ENCODE measurements around the gene TWIST2. TPM values are rescaled to one million over a fixed set of nuclear protein-coding genes. Genes with fewer than 3 reads are reported as not detected.
A peak's percentile ranks its signal among the peaks of the same experiment; 100 is the strongest.

The TWIST2 gene
- total RNA-seq (2014; rRNA removed; shearing (Covaris generic)): 7.1 and 8.1 TPM in 2 replicates

DNA sequence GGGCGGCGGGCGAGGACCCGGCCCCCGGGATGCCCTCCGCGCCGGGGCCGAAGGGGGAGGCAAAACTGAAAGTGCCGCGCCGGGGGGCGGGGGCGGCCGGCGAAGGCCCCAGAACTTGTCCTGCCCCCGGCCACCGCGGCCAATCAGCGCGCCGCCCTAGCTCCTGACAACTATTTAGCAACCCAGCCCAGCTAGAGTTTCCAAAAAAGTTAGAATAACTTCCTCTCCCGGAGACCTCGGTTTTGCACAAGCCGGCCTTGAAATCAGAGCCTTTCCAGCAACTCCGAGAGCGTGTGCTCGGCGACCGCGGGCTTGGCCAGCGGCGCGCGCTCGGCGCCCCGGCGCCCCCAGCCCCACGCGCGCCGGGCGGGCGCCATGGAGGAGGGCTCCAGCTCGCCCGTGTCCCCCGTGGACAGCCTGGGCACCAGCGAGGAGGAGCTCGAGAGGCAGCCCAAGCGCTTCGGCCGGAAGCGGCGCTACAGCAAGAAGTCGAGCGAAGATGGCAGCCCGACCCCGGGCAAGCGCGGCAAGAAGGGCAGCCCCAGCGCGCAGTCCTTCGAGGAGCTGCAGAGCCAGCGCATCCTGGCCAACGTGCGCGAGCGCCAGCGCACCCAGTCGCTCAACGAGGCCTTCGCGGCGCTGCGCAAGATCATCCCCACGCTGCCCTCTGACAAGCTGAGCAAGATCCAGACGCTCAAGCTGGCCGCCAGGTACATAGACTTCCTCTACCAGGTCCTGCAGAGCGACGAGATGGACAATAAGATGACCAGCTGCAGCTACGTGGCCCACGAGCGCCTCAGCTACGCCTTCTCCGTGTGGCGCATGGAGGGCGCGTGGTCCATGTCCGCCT lies at the start of gene TWIST2:
Gene TWIST2, plus strand, starts transcription at position 245 of the 850 bp plus-strand sequence. Its CDS starts 131 bp downstream, at position 376.
- Histone ChIP-seq H3K4me3 (ENCODE audit: insufficient read depth, low read depth, low read length) (peak within 1 kb of the TSS; percentile 67), H3K27me3 (ENCODE audit: control insufficient read depth, insufficient read depth, low read length) (peaks cover 61% of the 10 kb centered on the region), H3K36me3 (replicated peaks; ENCODE audit: control insufficient read depth, insufficient read depth, low read length) (no peaks in the 10 kb centered on the region)
- DNase-seq: peak; percentile 92

DNA sequence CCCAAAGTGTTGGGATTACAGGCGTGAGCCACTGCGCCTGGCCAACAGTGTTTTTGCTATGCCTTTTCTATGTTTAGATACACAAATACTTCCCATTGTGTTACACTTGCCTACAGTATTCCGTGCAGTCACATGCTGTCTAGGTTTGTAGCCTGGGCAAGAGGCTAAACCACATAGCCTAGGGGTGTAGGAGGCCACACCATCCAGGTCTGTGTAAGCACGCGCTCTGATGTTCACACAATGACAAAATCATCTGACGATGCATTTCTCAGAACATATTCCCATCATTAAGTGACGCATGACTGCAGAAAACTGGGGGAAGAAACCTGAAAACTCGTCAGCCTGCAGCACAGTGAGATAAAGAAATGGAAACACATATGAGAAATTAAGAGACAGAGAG lies 46.1 kb upstream of the TWIST2 start:
- DNase-seq: no peak
- Histone ChIP-seq H3K27me3 (ENCODE audit: control insufficient read depth, insufficient read depth, low read length) (no peaks in the 10 kb centered on the region), H3K4me3 (ENCODE audit: insufficient read depth, low read depth, low read length) (no peak overlapping the region), H3K36me3 (replicated peaks; ENCODE audit: control insufficient read depth, insufficient read depth, low read length) (no peaks in the 10 kb centered on the region)

DNA sequence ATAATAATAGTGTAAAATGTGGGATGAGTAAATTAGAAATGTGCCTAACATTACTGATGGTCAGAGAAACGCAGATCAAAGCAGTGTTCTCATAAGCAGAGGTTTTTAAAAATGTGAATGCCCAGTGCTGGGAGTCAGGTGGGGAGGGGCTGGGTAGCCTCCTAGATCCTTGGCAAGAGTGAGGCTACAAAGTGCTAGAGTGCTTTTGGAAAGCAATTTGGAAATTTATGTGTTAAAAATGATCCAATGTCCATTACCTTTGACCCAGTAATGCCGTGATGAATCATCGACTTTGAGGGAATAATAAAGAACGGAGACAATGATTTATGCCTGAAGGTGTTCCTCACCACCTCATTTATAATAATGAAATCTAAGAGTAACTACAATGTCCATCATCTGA lies 44.9 kb upstream of the TWIST2 start:
- H3K36me3 ChIP-seq (replicated peaks; ENCODE audit: control insufficient read depth, insufficient read depth, low read length): no peaks in the 10 kb centered on the region
- no peaks in the 10 kb centered on the region for H3K27me3 ChIP-seq (ENCODE audit: control insufficient read depth, insufficient read depth, low read length)
- no peak overlapping the region for H3K4me3 ChIP-seq (ENCODE audit: insufficient read depth, low read depth, low read length)
- no peak for DNase-seq

- H3K27me3 ChIP-seq (ENCODE audit: control insufficient read depth, insufficient read depth, low read length): no peaks in the 10 kb centered on the region
- DNase-seq: no peak
Measured at GRCh38 chr2:238803996-238804870, 43.7 kb upstream of the TWIST2 start.

GRCh38 chr2:238808761-238809160 lies 39.1 kb upstream of the TWIST2 start:
- no peak overlapping the region for H3K4me3 ChIP-seq (ENCODE audit: insufficient read depth, low read depth, low read length)
- DNase-seq: no peak
- H3K36me3 ChIP-seq (replicated peaks; ENCODE audit: control insufficient read depth, insufficient read depth, low read length): no peaks in the 10 kb centered on the region
- no peaks in the 10 kb centered on the region for H3K27me3 ChIP-seq (ENCODE audit: control insufficient read depth, insufficient read depth, low read length)

More at GRCh38 chr2:238803996-238804870, 43.7 kb upstream of the TWIST2 start:
- Histone ChIP-seq H3K36me3 (replicated peaks; ENCODE audit: control insufficient read depth, insufficient read depth, low read length) (no peaks in the 10 kb centered on the region), H3K4me3 (ENCODE audit: insufficient read depth, low read depth, low read length) (no peak overlapping the region)

DNA sequence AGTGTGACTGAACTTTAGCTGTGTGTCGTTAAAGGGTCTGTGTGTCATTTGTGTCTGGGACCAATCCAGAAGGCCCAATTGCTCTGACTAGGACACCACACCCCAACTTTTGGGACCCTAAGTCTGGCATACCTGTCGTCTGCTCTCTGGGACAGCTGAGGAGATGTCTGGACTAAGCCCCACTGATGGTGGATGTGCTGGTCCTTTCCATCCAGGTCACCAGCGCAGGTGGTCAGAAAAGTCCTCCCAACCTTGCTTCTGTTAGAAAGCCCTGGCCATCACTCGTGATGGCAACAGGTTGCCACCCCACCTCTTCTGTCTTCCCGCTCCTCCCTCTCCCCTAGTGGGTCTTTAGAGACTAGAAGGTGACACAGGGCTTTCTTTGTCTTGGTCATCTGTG lies 37.6 kb upstream of the TWIST2 start:
- Histone ChIP-seq H3K36me3 (replicated peaks; ENCODE audit: control insufficient read depth, insufficient read depth, low read length) (no peaks in the 10 kb centered on the region), H3K4me3 (ENCODE audit: insufficient read depth, low read depth, low read length) (no peak overlapping the region), H3K27me3 (ENCODE audit: control insufficient read depth, insufficient read depth, low read length) (no peaks in the 10 kb centered on the region)
- DNase-seq: no peak

DNA sequence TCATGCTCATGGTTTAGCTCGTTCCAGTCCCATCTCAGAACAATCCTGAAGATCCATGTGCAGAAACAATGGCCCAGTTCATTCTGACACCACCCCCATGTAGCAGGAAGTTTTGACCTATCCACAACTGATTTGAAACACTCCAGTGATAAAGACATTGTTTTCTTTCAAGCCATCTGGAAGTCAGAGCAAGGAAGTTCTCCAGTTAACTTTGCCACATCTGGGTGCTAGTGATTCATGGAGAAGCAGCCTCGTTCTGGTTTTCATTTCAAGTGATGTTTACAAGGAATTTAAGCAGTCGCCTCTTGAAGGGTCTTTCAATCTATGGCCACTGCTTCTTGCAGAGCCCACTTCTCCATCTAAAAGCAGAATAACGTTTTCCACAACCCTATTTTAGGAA lies 36.6 kb upstream of the TWIST2 start:
- no peaks in the 10 kb centered on the region for H3K36me3 ChIP-seq (replicated peaks; ENCODE audit: control insufficient read depth, insufficient read depth, low read length)
- no peak for DNase-seq
- H3K27me3 ChIP-seq (ENCODE audit: control insufficient read depth, insufficient read depth, low read length): no peaks in the 10 kb centered on the region
- no peak overlapping the region for H3K4me3 ChIP-seq (ENCODE audit: insufficient read depth, low read depth, low read length)

DNA sequence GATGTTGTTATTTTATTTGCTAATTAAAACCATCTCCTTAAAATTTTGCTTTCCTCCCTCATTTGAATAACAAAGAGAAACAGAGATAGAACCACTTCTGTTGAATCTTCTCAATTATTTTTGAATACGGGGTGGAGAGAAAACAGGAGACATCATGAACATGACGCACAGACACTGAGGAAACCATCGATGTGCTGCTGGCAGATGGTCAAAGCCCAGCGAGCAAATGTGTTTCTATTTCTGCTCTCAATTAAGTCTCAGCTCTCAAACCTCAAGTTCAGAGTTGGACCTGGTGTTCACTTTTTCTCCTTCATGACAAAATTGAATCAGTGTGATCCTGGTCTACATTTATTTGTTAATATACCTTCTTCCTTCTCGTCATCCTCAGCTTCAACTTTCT lies 36.1 kb upstream of the TWIST2 start:
- no peaks in the 10 kb centered on the region for H3K27me3 ChIP-seq (ENCODE audit: control insufficient read depth, insufficient read depth, low read length)
- H3K36me3 ChIP-seq (replicated peaks; ENCODE audit: control insufficient read depth, insufficient read depth, low read length): no peaks in the 10 kb centered on the region
- H3K4me3 ChIP-seq (ENCODE audit: insufficient read depth, low read depth, low read length): no peak overlapping the region
- DNase-seq: no peak

DNA sequence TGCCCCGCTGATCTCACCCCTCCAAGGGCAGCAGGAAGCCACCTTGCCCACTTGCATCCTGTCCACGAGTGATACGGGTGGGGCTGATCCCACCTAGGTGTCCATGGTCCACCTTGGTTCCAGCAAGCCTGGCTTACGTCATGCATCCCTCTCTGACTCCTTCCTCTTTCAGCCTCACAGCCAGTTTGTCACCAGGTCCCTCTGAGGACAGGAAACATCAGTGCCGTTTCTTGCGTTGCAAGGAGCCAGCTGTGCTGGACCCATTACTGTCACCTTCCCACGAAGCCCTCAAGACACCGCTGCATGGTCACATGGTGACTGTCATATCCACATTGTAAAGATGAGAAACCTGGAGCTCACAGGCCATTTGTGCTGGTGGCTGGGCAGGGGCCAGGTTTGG lies 34.8 kb upstream of the TWIST2 start:
- Histone ChIP-seq H3K36me3 (replicated peaks; ENCODE audit: control insufficient read depth, insufficient read depth, low read length) (no peaks in the 10 kb centered on the region), H3K4me3 (ENCODE audit: insufficient read depth, low read depth, low read length) (no peak overlapping the region), H3K27me3 (ENCODE audit: control insufficient read depth, insufficient read depth, low read length) (no peaks in the 10 kb centered on the region)
- DNase-seq: no peak

DNA sequence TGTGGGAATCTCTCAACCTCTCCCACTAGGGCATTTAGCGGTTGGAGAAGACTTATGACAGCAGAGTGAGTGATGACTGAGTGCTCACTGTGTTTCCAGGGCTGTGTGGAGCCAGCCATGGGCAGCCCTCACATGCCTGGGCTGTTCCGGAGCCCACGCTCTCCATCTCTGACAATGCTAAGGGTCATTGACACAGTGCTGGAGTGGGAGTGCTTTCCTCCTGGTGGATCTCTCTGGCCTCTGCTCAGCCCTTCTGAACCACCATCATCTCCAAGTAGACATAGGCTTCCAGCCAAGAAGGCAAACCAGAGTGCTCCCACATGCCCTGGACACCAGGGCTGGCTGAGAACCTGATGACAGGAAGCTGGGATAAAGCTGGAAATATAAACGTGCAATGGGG lies 33.1 kb upstream of the TWIST2 start:
- Histone ChIP-seq H3K36me3 (replicated peaks; ENCODE audit: control insufficient read depth, insufficient read depth, low read length) (no peaks in the 10 kb centered on the region), H3K27me3 (ENCODE audit: control insufficient read depth, insufficient read depth, low read length) (no peaks in the 10 kb centered on the region), H3K4me3 (ENCODE audit: insufficient read depth, low read depth, low read length) (no peak overlapping the region)
- no peak for DNase-seq

DNA sequence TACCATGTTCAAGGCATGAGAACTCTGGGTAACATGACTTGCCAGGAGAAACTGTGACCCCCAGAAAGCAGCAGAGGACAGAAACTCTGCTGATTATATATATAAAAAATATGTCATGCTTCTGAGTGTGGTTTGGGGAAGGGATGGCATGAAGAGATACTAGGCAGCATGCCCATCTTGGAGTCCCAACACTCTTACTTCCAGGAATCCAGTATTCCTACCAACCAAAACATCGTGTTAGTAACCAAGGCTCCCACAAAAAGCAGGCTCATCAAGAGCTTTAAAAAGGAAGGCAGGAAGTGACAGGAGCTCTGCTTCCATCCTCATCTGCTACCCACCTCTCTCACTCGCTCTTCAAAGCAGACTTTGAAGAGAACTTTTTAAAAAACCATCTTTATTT lies 31.6 kb upstream of the TWIST2 start:
- no peaks in the 10 kb centered on the region for H3K36me3 ChIP-seq (replicated peaks; ENCODE audit: control insufficient read depth, insufficient read depth, low read length)
- no peak overlapping the region for H3K4me3 ChIP-seq (ENCODE audit: insufficient read depth, low read depth, low read length)
- H3K27me3 ChIP-seq (ENCODE audit: control insufficient read depth, insufficient read depth, low read length): no peaks in the 10 kb centered on the region
- no peak for DNase-seq

DNA sequence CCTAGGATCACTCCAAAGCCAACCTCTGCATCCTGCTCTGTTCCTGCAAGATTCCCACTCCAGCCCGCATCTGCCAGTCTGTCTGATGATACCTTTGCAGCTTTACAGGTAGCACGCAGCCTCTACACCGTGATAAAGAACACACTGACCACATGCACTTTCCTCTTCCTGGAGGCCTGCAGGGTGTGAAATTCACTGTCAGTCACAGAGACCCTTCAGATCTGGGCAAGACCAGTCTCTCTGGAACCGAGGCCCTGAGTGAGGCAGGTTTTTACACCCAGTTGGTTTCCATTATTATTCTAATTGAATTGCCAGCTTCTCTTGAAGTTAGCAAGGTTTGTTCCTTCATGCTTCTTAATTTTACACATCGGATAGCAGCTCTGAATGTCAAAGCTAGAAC lies 30.5 kb upstream of the TWIST2 start:
- H3K4me3 ChIP-seq (ENCODE audit: insufficient read depth, low read depth, low read length): no peak overlapping the region
- DNase-seq: peak; percentile 49
- no peaks in the 10 kb centered on the region for H3K27me3 ChIP-seq (ENCODE audit: control insufficient read depth, insufficient read depth, low read length)
- H3K36me3 ChIP-seq (replicated peaks; ENCODE audit: control insufficient read depth, insufficient read depth, low read length): no peaks in the 10 kb centered on the region

DNA sequence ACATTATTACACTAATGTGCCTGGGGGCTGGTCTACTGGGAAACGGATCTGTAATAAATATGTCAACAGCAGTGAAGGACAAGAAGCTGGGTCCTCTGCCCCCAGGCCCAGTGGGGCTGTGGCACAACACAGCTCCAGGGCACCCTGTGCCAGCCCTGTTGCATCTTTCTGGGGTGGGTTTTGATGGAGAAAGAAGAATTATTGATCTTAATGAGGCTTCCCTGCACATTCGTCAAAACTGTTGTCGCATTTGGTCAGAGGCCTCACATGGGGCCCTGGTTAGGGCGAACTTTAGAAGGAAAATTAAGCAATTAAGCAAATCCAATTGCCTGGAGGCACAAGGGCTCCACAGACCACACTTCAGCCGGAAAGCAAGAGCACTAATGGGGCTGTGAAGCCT lies 30.0 kb upstream of the TWIST2 start:
- H3K4me3 ChIP-seq (ENCODE audit: insufficient read depth, low read depth, low read length): no peak overlapping the region
- DNase-seq: no peak
- no peaks in the 10 kb centered on the region for H3K27me3 ChIP-seq (ENCODE audit: control insufficient read depth, insufficient read depth, low read length)
- no peaks in the 10 kb centered on the region for H3K36me3 ChIP-seq (replicated peaks; ENCODE audit: control insufficient read depth, insufficient read depth, low read length)

GRCh38 chr2:238818561-238818960 lies 29.3 kb upstream of the TWIST2 start:
- no peak overlapping the region for H3K4me3 ChIP-seq (ENCODE audit: insufficient read depth, low read depth, low read length)
- DNase-seq: no peak
- no peaks in the 10 kb centered on the region for H3K36me3 ChIP-seq (replicated peaks; ENCODE audit: control insufficient read depth, insufficient read depth, low read length)
- no peaks in the 10 kb centered on the region for H3K27me3 ChIP-seq (ENCODE audit: control insufficient read depth, insufficient read depth, low read length)

GRCh38 chr2:238820197-238820596 lies 27.7 kb upstream of the TWIST2 start:
- Histone ChIP-seq H3K4me3 (ENCODE audit: insufficient read depth, low read depth, low read length) (no peak overlapping the region), H3K36me3 (replicated peaks; ENCODE audit: control insufficient read depth, insufficient read depth, low read length) (no peaks in the 10 kb centered on the region), H3K27me3 (ENCODE audit: control insufficient read depth, insufficient read depth, low read length) (no peaks in the 10 kb centered on the region)
- no peak for DNase-seq
